A549 (cell line): ENCODE data around the gene RPL21.

Source experiments
- CBX8 ChIP-seq: fragments of 200-600 bp; sonication (generic); IDR thresholded peaks from 2 replicates; pipeline ENCODE4 v1.6.1; 2016
- CHD4 ChIP-seq: fragments of 200-600 bp; sonication (generic); IDR thresholded peaks from 2 replicates; pipeline ENCODE4 v1.6.1; 2016; ENCODE audit warnings: antibody characterized with exemption, mild to moderate bottlenecking, borderline replicate concordance
- KDM1A ChIP-seq: fragments of 200-600 bp; sonication (generic); IDR thresholded peaks from 2 replicates; pipeline ENCODE4 v1.6.1; 2016; ENCODE audit warnings: low read depth, mild to moderate bottlenecking
- MAFK ChIP-seq: fragments of 450-650 bp; IDR thresholded peaks from 2 replicates; pipeline ENCODE4 v1.6.1; 2014; ENCODE audit not compliant: partially characterized antibody
- NR3C1 ChIP-seq: fragments of >200 bp; sonication (Bioruptor Twin); formaldehyde crosslinking; IDR thresholded peaks from 3 replicates; pipeline ENCODE4 v1.6.1; 2017
- POLR2A ChIP-seq: IDR thresholded peaks from 2 replicates; pipeline ENCODE4 v1.6.1; 2012; ENCODE audit warnings: mild to moderate bottlenecking, low read length
- TF ChIP-seq, protein P1 (sequence below): fragments of 250-450 bp; sonication (Bioruptor Pico); IDR thresholded peaks from 2 replicates; pipeline ENCODE4 v1.5.0; 2021; ENCODE audit warnings: mild to moderate bottlenecking, moderate library complexity, borderline replicate concordance
- TF ChIP-seq, protein P2 (sequence below): fragments of 200-600 bp; sonication (generic); IDR thresholded peaks from 2 replicates; pipeline ENCODE4 v1.6.1; 2016; ENCODE audit warnings: antibody characterized with exemption, mild to moderate bottlenecking, moderate library complexity
- TF ChIP-seq, protein P3 (sequence below): fragments of >200 bp; sonication (Bioruptor Twin); formaldehyde crosslinking; IDR thresholded peaks from 3 replicates; pipeline ENCODE4 v1.5.1; 2016

DNA sequence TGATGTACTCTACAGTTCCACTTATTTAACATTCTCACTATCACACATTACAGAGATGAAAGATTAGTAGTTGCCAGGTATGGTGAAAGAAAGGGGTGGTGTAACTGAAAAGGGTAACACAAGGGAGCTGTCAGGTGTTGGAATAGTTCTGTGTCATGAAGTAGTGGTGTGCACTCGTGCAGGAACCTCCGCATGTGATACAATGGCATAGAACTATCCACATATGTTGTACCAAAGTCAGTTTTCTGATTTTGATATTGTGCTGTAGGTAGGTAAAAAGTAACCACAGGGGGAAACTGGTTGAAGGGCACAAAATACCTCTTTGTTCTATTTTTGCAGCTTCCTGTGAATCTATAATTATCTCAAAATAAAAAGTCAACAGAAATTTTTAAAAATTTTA lies 24.4 kb upstream of the RPL21 start:
- TF ChIP-seq NR3C1 (no peak), MAFK (no peak), KDM1A (no peak), CHD4 (no peak), POLR2A (no peak), CBX8 (no peak)
- TF ChIP-seq, protein P1, sequence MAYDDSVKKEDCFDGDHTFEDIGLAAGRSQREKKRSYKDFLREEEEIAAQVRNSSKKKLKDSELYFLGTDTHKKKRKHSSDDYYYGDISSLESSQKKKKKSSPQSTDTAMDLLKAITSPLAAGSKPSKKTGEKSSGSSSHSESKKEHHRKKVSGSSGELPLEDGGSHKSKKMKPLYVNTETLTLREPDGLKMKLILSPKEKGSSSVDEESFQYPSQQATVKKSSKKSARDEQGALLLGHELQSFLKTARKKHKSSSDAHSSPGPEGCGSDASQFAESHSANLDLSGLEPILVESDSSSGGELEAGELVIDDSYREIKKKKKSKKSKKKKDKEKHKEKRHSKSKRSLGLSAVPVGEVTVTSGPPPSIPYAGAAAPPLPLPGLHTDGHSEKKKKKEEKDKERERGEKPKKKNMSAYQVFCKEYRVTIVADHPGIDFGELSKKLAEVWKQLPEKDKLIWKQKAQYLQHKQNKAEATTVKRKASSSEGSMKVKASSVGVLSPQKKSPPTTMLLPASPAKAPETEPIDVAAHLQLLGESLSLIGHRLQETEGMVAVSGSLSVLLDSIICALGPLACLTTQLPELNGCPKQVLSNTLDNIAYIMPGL (CRISPR knock-in tag): no peak
- TF ChIP-seq, protein P2, sequence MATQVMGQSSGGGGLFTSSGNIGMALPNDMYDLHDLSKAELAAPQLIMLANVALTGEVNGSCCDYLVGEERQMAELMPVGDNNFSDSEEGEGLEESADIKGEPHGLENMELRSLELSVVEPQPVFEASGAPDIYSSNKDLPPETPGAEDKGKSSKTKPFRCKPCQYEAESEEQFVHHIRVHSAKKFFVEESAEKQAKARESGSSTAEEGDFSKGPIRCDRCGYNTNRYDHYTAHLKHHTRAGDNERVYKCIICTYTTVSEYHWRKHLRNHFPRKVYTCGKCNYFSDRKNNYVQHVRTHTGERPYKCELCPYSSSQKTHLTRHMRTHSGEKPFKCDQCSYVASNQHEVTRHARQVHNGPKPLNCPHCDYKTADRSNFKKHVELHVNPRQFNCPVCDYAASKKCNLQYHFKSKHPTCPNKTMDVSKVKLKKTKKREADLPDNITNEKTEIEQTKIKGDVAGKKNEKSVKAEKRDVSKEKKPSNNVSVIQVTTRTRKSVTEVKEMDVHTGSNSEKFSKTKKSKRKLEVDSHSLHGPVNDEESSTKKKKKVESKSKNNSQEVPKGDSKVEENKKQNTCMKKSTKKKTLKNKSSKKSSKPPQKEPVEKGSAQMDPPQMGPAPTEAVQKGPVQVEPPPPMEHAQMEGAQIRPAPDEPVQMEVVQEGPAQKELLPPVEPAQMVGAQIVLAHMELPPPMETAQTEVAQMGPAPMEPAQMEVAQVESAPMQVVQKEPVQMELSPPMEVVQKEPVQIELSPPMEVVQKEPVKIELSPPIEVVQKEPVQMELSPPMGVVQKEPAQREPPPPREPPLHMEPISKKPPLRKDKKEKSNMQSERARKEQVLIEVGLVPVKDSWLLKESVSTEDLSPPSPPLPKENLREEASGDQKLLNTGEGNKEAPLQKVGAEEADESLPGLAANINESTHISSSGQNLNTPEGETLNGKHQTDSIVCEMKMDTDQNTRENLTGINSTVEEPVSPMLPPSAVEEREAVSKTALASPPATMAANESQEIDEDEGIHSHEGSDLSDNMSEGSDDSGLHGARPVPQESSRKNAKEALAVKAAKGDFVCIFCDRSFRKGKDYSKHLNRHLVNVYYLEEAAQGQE: no peak
- TF ChIP-seq, protein P3, sequence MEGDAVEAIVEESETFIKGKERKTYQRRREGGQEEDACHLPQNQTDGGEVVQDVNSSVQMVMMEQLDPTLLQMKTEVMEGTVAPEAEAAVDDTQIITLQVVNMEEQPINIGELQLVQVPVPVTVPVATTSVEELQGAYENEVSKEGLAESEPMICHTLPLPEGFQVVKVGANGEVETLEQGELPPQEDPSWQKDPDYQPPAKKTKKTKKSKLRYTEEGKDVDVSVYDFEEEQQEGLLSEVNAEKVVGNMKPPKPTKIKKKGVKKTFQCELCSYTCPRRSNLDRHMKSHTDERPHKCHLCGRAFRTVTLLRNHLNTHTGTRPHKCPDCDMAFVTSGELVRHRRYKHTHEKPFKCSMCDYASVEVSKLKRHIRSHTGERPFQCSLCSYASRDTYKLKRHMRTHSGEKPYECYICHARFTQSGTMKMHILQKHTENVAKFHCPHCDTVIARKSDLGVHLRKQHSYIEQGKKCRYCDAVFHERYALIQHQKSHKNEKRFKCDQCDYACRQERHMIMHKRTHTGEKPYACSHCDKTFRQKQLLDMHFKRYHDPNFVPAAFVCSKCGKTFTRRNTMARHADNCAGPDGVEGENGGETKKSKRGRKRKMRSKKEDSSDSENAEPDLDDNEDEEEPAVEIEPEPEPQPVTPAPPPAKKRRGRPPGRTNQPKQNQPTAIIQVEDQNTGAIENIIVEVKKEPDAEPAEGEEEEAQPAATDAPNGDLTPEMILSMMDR: no peak
